Lower leg skin (tissue), 4 donors: ENCODE results near the gene EML1. TPM values are rescaled to one million over a fixed set of nuclear protein-coding genes. Genes with fewer than 3 reads are reported as not detected.
A peak's percentile ranks its signal among the peaks of the same experiment; 100 is the strongest.

Experiments used
- DNase-seq, 2 donors: peaks; one replicate each; pipeline ENCODE4 v3.0.0-alpha.2; 2019; ENCODE audit warnings: low spot score in 2 of 2
- H3K4me3 ChIP-seq: fragments of 200-600 bp; sonication (generic); 2 replicates; pipeline ENCODE4 v1.5.1; 2017; ENCODE audit warnings: mild to moderate bottlenecking, low read depth; ENCODE audit not compliant: poor library complexity, severe bottlenecking
- CTCF ChIP-seq, 3 donors: fragments of 450-650 bp; IDR thresholded peaks; one replicate each; pipeline ENCODE4 v1.5.1; 2016; ENCODE audit warnings: antibody characterized with exemption in 3 of 3, mild to moderate bottlenecking in 3 of 3, moderate library complexity in 2 of 3
- POLR2A ChIP-seq, 2 donors: fragments of 450-650 bp; IDR thresholded peaks; one replicate each; pipeline ENCODE4 v1.6.1; 2016 to 2017; ENCODE audit warnings: antibody characterized with exemption in 2 of 2, mild to moderate bottlenecking in 1 of 2, moderate library complexity in 1 of 2
- WGBS, 2 donors: methylation state at CpG; one replicate each; pipeline ENCODE4 v1.1.5; 2018; 5-methylcytosine and 5-hydroxymethylcytosine counted together
- intact Hi-C: fragments of 100-400 bp; cut with DNase I; formaldehyde crosslinking; loops from one replicate; pipeline ENCODE4 v1.15.0; 2023; ENCODE audit warnings: low total_unique reads
- total RNA-seq, 4 donors: library from RNA; depleted of rRNA; stranded (reverse); fragments of >200 nt; gene quantifications; one replicate each; pipeline ENCODE4 v1.1.0, GENCODE V29; 2016

Gene EML1
- total RNA-seq, 4 donors from 2014 or later: 10.7 to 24.7 (median 21.3) TPM

- no peak overlapping the region for H3K4me3 ChIP-seq
- WGBS, 2 donors: 43 to 56% methylated on average over 6 of the region's 6 CpGs
- intact Hi-C loops: no loop called here
Observed at GRCh38 chr14:99930420-99931274, 137.4 kb downstream of the EML1 start.

GRCh38 chr14:99931308-99931707 is 138.1 kb downstream of the EML1 start:
- no peak for TF ChIP-seq CTCF (IDR thresholded peaks at IDR 0.05)
- no peak for TF ChIP-seq POLR2A (IDR thresholded peaks at IDR 0.05)
- 84 to 90% methylated on average over 4 of the region's 4 CpGs for WGBS, 2 donors

More at GRCh38 chr14:99930420-99931274, 137.4 kb downstream of the EML1 start:
- no peak for TF ChIP-seq POLR2A (IDR thresholded peaks at IDR 0.05)
- TF ChIP-seq CTCF (IDR thresholded peaks at IDR 0.05): no peak
- DNase-seq: peak in 1 of 2 donors; percentile 76

GRCh38 chr14:99936056-99936455 is 142.8 kb downstream of the EML1 start:
- TF ChIP-seq CTCF (IDR thresholded peaks at IDR 0.05) (no peak), POLR2A (IDR thresholded peaks at IDR 0.05) (no peak)
- DNase-seq: no peak
- intact Hi-C loops: no loop called here
- 94 to 96% methylated on average over 16 of the region's 16 CpGs for WGBS, 2 donors
- H3K4me3 ChIP-seq: no peak overlapping the region

More at GRCh38 chr14:99931308-99931707, 138.1 kb downstream of the EML1 start:
- intact Hi-C loops: no loop called here
- DNase-seq: no peak
- H3K4me3 ChIP-seq: no peak overlapping the region

GRCh38 chr14:99936738-99937474 is 143.7 kb downstream of the EML1 start:
- no peak for TF ChIP-seq CTCF (IDR thresholded peaks at IDR 0.05)
- TF ChIP-seq POLR2A (IDR thresholded peaks at IDR 0.05): no peak
- intact Hi-C loops: no loop called here
- H3K4me3 ChIP-seq: no peak overlapping the region
- 83 to 91% methylated on average over 27 to 29 of the region's 29 CpGs for WGBS, 2 donors
- no peak for DNase-seq

GRCh38 chr14:99937475-99938244 is 144.4 kb downstream of the EML1 start:
- no peak for DNase-seq
- intact Hi-C loops: no loop called here
- TF ChIP-seq CTCF (IDR thresholded peaks at IDR 0.05): no peak
- no peak for TF ChIP-seq POLR2A (IDR thresholded peaks at IDR 0.05)
- no peak overlapping the region for H3K4me3 ChIP-seq
- WGBS, 2 donors: 46 to 56% methylated on average over 14 of the region's 14 CpGs
